HG03066 (cell line): ENCODE measurements around the gene MCM5.
"Not testable (repeated sequence)": the region's sequence is repeated elsewhere in the genome, so short reads cannot be mapped to it uniquely, and the experiment has no call there.

Experiments
- ATAC-seq: cut with Tn5 transposase; IDR thresholded peaks from one replicate; pipeline ENCODE4 v1.9.1; 2021; ENCODE audit warnings: low read depth; ENCODE audit not compliant: unreplicated experiment

MCM5 gene

DNA sequence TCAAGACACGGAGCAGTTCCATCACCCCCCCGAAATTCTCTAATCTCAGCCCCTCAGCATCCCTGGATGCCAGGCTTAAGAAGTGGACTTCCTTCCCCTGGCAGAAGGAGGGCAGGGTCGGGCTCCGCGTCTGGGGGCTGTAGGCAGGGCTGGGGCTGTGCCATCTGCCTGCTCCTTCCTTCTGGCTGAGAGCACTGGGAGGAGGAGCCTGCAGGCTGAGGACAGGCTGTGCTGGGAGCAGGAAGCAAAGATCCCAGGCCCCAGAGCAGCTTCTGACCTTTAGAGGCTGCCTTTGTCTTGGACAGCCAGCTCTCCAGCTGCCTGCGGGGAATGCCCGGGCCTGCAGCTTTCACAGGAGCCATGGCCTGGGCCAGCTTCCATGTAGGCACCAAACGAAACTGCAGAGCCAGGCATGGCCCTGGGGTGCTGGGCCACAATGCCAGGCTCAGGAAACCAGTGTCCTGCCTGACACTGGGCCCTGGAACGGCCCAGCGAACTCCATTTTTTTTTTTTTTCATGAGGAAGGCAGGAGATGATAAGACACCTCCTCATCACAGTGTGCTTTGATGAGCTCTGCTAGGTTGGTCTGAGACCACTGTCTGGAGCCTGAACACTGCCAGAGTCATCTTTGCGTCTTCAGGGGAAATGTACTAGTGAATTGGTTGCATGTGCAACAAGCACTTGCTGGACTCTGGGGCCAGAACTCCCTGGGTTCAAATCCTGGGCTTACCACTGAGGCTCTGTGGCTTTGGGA is 67.9 kb downstream of the MCM5 start:
- no peak for ATAC-seq

DNA sequence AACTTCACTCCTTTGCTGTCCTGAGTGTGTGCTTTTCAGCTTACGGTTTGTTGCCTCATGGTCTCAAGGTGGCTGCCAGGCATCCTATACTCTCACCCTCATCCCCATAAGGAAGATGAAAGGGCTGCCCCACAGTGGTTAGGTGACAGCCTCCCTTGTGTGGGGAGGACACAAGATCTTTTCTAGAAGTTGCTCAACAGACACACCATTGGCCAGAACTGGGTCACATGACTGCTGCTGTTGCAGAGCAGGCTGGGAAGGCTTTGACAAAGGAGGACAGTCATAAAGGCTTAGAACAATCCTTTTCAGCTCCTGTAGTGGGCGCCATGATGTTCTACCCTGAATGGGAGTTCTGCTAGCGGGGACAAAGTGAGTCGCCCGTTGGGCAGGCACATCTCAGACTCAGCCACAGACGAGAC is 71.0 kb downstream of the MCM5 start:
- no peak for ATAC-seq

DNA sequence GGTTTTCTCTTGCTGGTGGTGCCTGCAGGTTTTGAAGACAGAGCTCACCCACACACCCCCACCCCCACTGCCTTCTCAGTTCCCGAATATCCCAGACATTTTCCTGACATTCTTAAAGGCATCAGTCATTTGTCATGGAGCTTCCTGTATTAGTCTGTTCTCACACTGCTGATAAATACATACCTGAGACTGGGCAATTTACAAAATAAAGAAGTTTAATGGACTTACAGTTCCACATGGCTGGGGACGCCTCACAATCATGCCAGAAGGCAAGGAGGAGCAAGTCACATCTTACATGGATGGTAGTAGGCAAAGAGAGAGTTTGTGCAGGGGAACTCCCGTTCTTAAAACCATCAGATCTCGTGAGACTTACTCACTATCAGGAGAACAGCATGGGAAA is 71.6 kb downstream of the MCM5 start:
- not testable (repeated sequence) for ATAC-seq

DNA sequence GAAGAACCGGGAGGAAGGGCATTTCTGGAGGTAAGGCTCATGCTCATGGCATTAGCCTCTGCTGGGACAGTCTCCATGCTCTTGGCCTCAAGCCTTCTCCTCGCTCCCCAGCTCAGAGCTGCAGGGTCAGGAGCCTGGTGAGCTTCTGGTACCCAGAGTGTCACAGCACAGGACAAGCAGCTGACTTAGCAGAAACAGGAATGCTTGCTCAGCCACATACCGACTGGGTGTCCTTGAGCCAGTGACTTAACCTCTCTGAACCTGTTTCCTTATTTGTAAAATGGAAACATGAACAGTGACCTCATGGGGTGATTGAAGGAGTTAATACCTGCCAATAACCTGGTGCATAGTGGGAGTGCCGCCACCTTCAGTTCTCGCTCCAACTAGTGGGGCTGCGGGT is 72.5 kb downstream of the MCM5 start:
- ATAC-seq: no peak

DNA sequence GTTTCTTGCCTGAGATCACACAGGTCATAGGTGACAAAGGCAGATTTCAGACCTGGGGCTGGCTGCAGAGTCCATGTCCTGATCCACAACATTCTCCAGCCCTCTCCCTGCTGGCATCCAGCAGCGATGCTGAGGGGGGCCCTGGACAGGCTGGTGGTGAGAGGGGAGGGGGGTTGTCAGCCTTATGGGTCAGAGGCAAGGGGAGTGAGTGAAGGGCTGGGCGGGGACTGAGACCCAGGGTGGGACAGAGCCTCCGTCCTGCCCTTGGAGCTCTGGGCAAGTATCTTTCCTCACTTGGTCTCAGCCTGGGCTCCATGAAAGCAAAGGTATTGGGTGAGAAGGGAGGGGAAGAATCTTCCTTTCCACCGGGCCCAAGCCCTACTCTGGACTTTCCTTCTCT is 74.0 kb downstream of the MCM5 start:
- ATAC-seq: no peak
